ENCODE data around the gene CD34.
A peak's percentile ranks its signal among the peaks of the same experiment; 100 is the strongest.

The CD34 gene

GRCh38 chr1:207863893-207864535, 46.9 kb downstream of the CD34 start:
- peak; percentile 85 for ATAC-seq
- Mint-ChIP-seq H3K4me1 (peaks cover 59% of the 10 kb centered on the region), H3K27ac (peak overlapping the region; percentile 50), H3K9me3 (no peaks in the 10 kb centered on the region), H3K36me3 (peaks cover 36% of the 10 kb centered on the region), H3K4me3 (no peak overlapping the region), H3K27me3 (no peaks in the 10 kb centered on the region)

GRCh38 chr1:207862241-207862787, 48.6 kb downstream of the CD34 start:
- Mint-ChIP-seq H3K4me1 (peaks cover 46% of the 10 kb centered on the region), H3K4me3 (no peak overlapping the region), H3K27ac (no peak overlapping the region), H3K36me3 (peaks cover 36% of the 10 kb centered on the region), H3K9me3 (no peaks in the 10 kb centered on the region), H3K27me3 (no peaks in the 10 kb centered on the region)
- no peak for ATAC-seq

GRCh38 chr1:207861442-207862177, 49.3 kb downstream of the CD34 start:
- Mint-ChIP-seq H3K4me1 (peaks cover 43% of the 10 kb centered on the region), H3K9me3 (no peaks in the 10 kb centered on the region), H3K27ac (no peak overlapping the region), H3K4me3 (no peak overlapping the region), H3K36me3 (peaks cover 35% of the 10 kb centered on the region), H3K27me3 (no peaks in the 10 kb centered on the region)
- ATAC-seq = no peak

GRCh38 chr1:207860531-207860930, 50.4 kb downstream of the CD34 start:
- H3K27ac Mint-ChIP-seq = no peak overlapping the region
- peaks cover 44% of the 10 kb centered on the region for H3K4me1 Mint-ChIP-seq
- H3K4me3 Mint-ChIP-seq = no peak overlapping the region
- peaks cover 36% of the 10 kb centered on the region for H3K36me3 Mint-ChIP-seq
- no peak for ATAC-seq
- no peaks in the 10 kb centered on the region for H3K27me3 Mint-ChIP-seq
- H3K9me3 Mint-ChIP-seq = no peaks in the 10 kb centered on the region

GRCh38 chr1:207858806-207859205, 52.1 kb downstream of the CD34 start:
- ATAC-seq = no peak
- Mint-ChIP-seq H3K27me3 (no peaks in the 10 kb centered on the region), H3K27ac (no peak overlapping the region), H3K4me1 (peaks cover 48% of the 10 kb centered on the region), H3K36me3 (peaks cover 42% of the 10 kb centered on the region), H3K9me3 (no peaks in the 10 kb centered on the region), H3K4me3 (no peak overlapping the region)

GRCh38 chr1:207858281-207858680, 52.6 kb downstream of the CD34 start:
- Mint-ChIP-seq H3K36me3 (peaks cover 41% of the 10 kb centered on the region), H3K27me3 (no peaks in the 10 kb centered on the region), H3K9me3 (no peaks in the 10 kb centered on the region), H3K4me1 (peaks cover 49% of the 10 kb centered on the region), H3K27ac (no peak overlapping the region), H3K4me3 (no peak overlapping the region)
- ATAC-seq = no peak

- Mint-ChIP-seq H3K4me1 (peaks cover 51% of the 10 kb centered on the region), H3K27me3 (no peaks in the 10 kb centered on the region), H3K4me3 (no peak overlapping the region), H3K27ac (no peak overlapping the region), H3K36me3 (peaks cover 38% of the 10 kb centered on the region), H3K9me3 (no peaks in the 10 kb centered on the region)
- ATAC-seq = no peak
Measured at GRCh38 chr1:207857447-207857846, 53.5 kb downstream of the CD34 start.

GRCh38 chr1:207856276-207857023, 54.5 kb downstream of the CD34 start:
- H3K4me1 Mint-ChIP-seq = peaks cover 51% of the 10 kb centered on the region

GRCh38 chr1:207854001-207854400, 56.9 kb downstream of the CD34 start:
- H3K27ac Mint-ChIP-seq = no peak overlapping the region
- no peak for ATAC-seq
- H3K27me3 Mint-ChIP-seq = no peaks in the 10 kb centered on the region
- H3K4me1 Mint-ChIP-seq = peaks cover 73% of the 10 kb centered on the region
- no peaks in the 10 kb centered on the region for H3K9me3 Mint-ChIP-seq
- H3K4me3 Mint-ChIP-seq = no peak overlapping the region
- H3K36me3 Mint-ChIP-seq = peaks cover 51% of the 10 kb centered on the region

More at GRCh38 chr1:207856276-207857023, 54.5 kb downstream of the CD34 start:
- ATAC-seq = no peak
- Mint-ChIP-seq H3K4me3 (no peak overlapping the region), H3K36me3 (peaks cover 38% of the 10 kb centered on the region), H3K27me3 (no peaks in the 10 kb centered on the region), H3K27ac (no peak overlapping the region), H3K9me3 (no peaks in the 10 kb centered on the region)

- Mint-ChIP-seq H3K9me3 (no peaks in the 10 kb centered on the region), H3K27ac (peak overlapping the region; percentile 6), H3K4me3 (no peak overlapping the region), H3K27me3 (no peaks in the 10 kb centered on the region), H3K36me3 (peaks cover 51% of the 10 kb centered on the region), H3K4me1 (peaks cover 79% of the 10 kb centered on the region)
- no peak for ATAC-seq
Measured at GRCh38 chr1:207853372-207853757, 57.6 kb downstream of the CD34 start.

- Mint-ChIP-seq H3K27ac (peak overlapping the region; percentile 6), H3K36me3 (peaks cover 51% of the 10 kb centered on the region)
Measured at GRCh38 chr1:207852576-207853371, 58.2 kb downstream of the CD34 start.

GRCh38 chr1:207851696-207852095, 59.2 kb downstream of the CD34 start:
- Mint-ChIP-seq H3K4me3 (no peak overlapping the region), H3K4me1 (peaks cover 84% of the 10 kb centered on the region), H3K36me3 (peaks cover 46% of the 10 kb centered on the region), H3K27me3 (no peaks in the 10 kb centered on the region), H3K27ac (no peak overlapping the region), H3K9me3 (no peaks in the 10 kb centered on the region)
- ATAC-seq = no peak

More at GRCh38 chr1:207852576-207853371, 58.2 kb downstream of the CD34 start:
- no peak for ATAC-seq
- Mint-ChIP-seq H3K4me1 (peaks cover 85% of the 10 kb centered on the region), H3K9me3 (no peaks in the 10 kb centered on the region), H3K4me3 (no peak overlapping the region), H3K27me3 (no peaks in the 10 kb centered on the region)

GRCh38 chr1:207850621-207851407, 60.1 kb downstream of the CD34 start:
- no peak for ATAC-seq
- Mint-ChIP-seq H3K27ac (no peak overlapping the region), H3K27me3 (no peaks in the 10 kb centered on the region), H3K4me1 (peaks cover 76% of the 10 kb centered on the region), H3K4me3 (no peak overlapping the region), H3K9me3 (no peaks in the 10 kb centered on the region), H3K36me3 (peaks cover 37% of the 10 kb centered on the region)

GRCh38 chr1:207849646-207850045, 61.3 kb downstream of the CD34 start:
- no peak for ATAC-seq
- Mint-ChIP-seq H3K27ac (no peak overlapping the region), H3K4me3 (no peak overlapping the region), H3K4me1 (peaks cover 77% of the 10 kb centered on the region), H3K36me3 (peaks cover 39% of the 10 kb centered on the region), H3K27me3 (no peaks in the 10 kb centered on the region), H3K9me3 (no peaks in the 10 kb centered on the region)

Measured in stimulated activated memory B cell treated with anti-CD40 and anti-IgM and Interleukin-4, amounts not matched to agents 10 μg/mL and 1 μg/mL and 100 μg/mL, for 72 hours (primary cell).